Neural cell (in vitro differentiated cells): ENCODE data around the gene ZBTB7C.

ENCODE experiments used
- CTCF ChIP-seq: fragments of 450-650 bp; IDR thresholded peaks from 2 replicates; pipeline ENCODE4 v1.5.1; 2014; ENCODE audit warnings: antibody characterized with exemption, mild to moderate bottlenecking, moderate library complexity; ENCODE audit not compliant: poor library complexity, severe bottlenecking
- EZH2 ChIP-seq: fragments of 200-600, 300-800 bp; shearing (Covaris generic), sonication (generic); IDR thresholded peaks from 2 replicates; pipeline ENCODE4 v1.6.1; 2014; ENCODE audit warnings: antibody characterized with exemption, low read length, borderline replicate concordance, mild to moderate bottlenecking; ENCODE audit not compliant: insufficient read depth, poor library complexity, severe bottlenecking
- RAD21 ChIP-seq: fragments of 450-650 bp; conservative IDR thresholded peaks from 2 replicates; pipeline ENCODE4 v1.6.1; 2014; ENCODE audit warnings: antibody characterized with exemption, mild to moderate bottlenecking, moderate library complexity
- REST ChIP-seq: IDR thresholded peaks from 2 replicates; pipeline ENCODE4 v1.6.1; 2012; ENCODE audit warnings: borderline replicate concordance
- TAF1 ChIP-seq: IDR thresholded peaks from 2 replicates; pipeline ENCODE4 v1.6.1; 2012; ENCODE audit warnings: low read depth

DNA sequence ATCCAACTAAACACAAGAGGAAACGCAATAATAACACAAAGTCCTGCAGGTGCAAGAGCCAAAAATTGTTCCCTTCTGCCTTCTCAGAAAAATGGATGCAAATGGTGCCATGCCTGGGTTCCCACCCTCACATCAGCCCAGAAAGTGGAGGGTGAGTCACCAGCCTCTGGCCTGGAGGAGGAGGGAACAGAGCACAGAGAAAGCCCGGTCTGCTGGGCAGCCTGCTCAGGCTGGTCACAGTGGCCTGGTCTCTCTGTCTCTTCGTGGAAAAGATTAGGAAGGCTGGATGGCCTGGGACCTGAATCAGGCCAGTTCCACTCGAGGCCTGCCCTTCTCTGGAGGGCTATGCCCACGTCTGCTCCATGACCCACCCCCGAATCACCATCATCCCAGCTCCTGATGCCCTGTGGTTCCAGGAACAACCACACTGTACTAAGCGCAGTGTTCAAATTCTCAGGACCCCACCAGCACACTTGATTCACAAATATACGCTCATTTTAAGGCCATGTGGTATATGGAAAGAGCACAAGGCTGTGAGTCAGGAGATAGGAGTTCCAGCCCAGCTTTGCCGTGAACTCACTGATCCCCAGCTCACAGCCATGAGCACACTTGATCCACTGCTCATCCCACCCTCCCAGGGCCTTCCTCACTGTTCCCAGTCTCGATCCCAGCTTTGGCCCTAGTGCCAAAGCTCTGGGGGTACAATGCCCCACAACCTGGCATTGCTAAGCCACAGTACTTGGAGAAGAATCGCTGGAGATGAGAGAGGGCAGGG, 82.1 kb downstream of the ZBTB7C start:
- no peak for TF ChIP-seq EZH2
- TF ChIP-seq CTCF: no peak
- TF ChIP-seq RAD21: no peak
- TF ChIP-seq REST: no peak
- no peak for TF ChIP-seq TAF1
